Motor neuron (in vitro differentiated cells): Measurements from ENCODE around the gene MED27. TPM values are rescaled to one million over a fixed set of nuclear protein-coding genes. Genes with fewer than 3 reads are reported as not detected.

Experiments used
- ATAC-seq, 8 experiments: fragments of 200-7000 bp; cut with Tn5 transposase; replicated peaks in 6 of 8; 2 replicates each; pipeline ENCODE4 v1.8.0; 2021; ENCODE audit warnings: mild to moderate bottlenecking in 8 of 8, moderate library complexity in 8 of 8
- H3K27ac ChIP-seq, 2 donors: fragments of 250-450 bp; sonication (Bioruptor Pico); 2 replicates each; pipeline ENCODE4 v1.9.0; 2021; ENCODE audit warnings: antibody characterized with exemption in 2 of 2, mild to moderate bottlenecking in 2 of 2, moderate library complexity in 1 of 2
- H3K4me1 ChIP-seq, 2 donors: fragments of 250-450 bp; sonication (Bioruptor Pico); replicated peaks in 1 of 2; 2 replicates each; pipeline ENCODE4 v1.6.1; 2021; ENCODE audit warnings: antibody characterized with exemption in 2 of 2, mild to moderate bottlenecking in 2 of 2, moderate library complexity in 1 of 2
- H3K4me3 ChIP-seq, 5 donors: fragments of 250-450 bp; sonication (Bioruptor Pico); 2 replicates each; pipeline ENCODE4 v1.9.0; 2021; ENCODE audit warnings: antibody characterized with exemption in 5 of 5, mild to moderate bottlenecking in 5 of 5, moderate library complexity in 4 of 5
- WGBS, 10 experiments: fragments of 450-650 bp; shearing (Covaris generic); methylation state at CpG; one replicate each; pipeline ENCODE4 v1.0.0; 2022; 5-methylcytosine and 5-hydroxymethylcytosine counted together
- in situ Hi-C, 9 experiments: fragments of 400-800 bp; cut with MboI; loops; one replicate each; pipeline ENCODE4 v1.15.0; 2021; ENCODE audit warnings: low sequenced_read_pairs in 9 of 9, low pct_unique_long_range_greater_than_20kb in 2 of 9; ENCODE audit not compliant: unreplicated experiment in 9 of 9
- total RNA-seq, 8 experiments: library from RNA; unstranded; fragments of 300-600 nt; gene quantifications; 2 replicates each; pipeline versions ENCODE4 v1.2.3 to v1.2.4, GENCODE V29; 2022

Gene MED27
- total RNA-seq, 8 experiments from 2014 or later, result 22.0 to 45.2 (median 26.6) TPM

DNA sequence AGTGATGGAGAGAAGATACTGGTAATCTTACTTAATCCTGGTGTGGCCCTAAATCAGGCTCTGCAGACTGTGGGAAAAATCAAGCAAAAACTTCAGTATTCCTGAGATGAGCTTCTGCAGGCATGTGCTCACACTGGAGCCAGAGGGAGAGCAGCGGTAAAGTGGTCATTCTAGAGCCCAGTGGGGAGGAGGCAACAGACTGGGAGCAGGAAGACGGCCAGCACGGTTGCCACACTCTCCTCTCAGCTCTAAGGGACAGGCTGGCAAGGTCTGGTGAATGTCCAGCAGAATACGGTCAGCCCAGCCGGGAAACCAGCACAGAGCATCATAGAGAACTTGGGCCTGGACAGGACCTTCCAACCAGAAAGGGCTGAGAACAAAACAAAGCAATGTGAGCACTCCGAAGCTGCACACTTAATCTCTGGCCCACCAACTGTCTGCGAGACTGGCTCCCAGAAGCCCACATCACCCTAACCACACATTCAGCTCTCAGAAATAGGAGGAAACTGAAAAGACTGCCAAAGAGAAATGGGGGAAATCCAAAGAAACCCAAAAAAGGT lies 30.3 kb downstream of the MED27 start:
- in situ Hi-C loops, result no loop called here
- Histone ChIP-seq H3K4me1 (peaks cover 1 to 12% of the 10 kb centered on the region in 2 donors), H3K27ac (no peak overlapping the region), H3K4me3 (no peak overlapping the region)
- ATAC-seq, result no peak
- 56 to 100% (median 93%) methylated on average over 1 to 4 of the region's 7 CpGs; no CpG with 5 or more reads in 1 of the 10 experiments for WGBS, 10 experiments

DNA sequence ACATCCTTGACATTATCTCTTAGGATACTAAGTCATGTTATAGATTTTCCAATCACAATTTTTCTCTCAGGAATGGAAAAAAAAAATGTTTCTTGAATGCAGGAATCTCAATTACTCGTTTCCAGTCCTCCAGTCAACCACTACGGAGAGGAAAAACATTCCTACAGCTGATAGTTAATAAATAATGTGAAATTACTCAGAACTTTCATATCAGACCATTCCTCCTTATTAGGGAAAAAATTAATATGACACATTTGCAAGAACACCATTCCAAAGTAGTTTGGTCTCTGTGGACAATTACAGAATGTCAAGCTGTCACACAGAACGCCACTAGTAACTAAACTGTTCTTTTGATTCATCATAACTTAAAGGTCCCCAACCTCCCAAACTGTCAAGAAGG lies 31.5 kb downstream of the MED27 start:
- H3K27ac ChIP-seq, result no peak overlapping the region
- no peak for ATAC-seq
- WGBS, 10 experiments, result 39 to 100% (median 92%) methylated on average over 1 to 3 of the region's 3 CpGs; no CpG with 5 or more reads in 1 of the 10 experiments
- H3K4me3 ChIP-seq, result no peak overlapping the region
- in situ Hi-C loops, result no loop called here
- H3K4me1 ChIP-seq, result peaks cover 5 to 19% of the 10 kb centered on the region in 2 donors

DNA sequence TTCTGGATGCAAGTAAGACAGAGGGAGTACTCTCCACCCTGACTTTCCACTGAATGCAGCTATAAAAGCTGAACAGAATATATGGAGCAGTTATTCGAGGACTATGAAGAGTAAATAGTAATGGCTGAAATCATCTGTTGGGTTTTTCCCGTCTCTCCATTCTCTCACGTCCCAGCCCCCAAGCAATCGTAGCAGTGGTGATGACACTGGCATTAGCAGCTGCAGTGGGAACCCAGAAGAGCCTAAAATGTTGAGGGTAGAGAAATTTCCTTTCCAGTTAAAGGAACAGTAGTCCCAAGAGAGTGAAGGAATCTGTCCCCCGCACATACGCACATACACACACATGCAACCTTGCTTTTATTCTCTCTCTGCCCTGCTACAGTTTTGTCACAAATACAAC lies 33.2 kb downstream of the MED27 start:
- Histone ChIP-seq H3K4me3 (no peak overlapping the region), H3K27ac (no peak overlapping the region), H3K4me1 (peaks cover 7 to 23% of the 10 kb centered on the region in 2 donors)
- peak in 1 of 8 experiments; percentile 35 for ATAC-seq
- in situ Hi-C loops, result no loop called here
- WGBS, 10 experiments, result 10 to 100% (median 63%) methylated on average over 1 to 6 of the region's 6 CpGs; no CpG with 5 or more reads in 1 of the 10 experiments

DNA sequence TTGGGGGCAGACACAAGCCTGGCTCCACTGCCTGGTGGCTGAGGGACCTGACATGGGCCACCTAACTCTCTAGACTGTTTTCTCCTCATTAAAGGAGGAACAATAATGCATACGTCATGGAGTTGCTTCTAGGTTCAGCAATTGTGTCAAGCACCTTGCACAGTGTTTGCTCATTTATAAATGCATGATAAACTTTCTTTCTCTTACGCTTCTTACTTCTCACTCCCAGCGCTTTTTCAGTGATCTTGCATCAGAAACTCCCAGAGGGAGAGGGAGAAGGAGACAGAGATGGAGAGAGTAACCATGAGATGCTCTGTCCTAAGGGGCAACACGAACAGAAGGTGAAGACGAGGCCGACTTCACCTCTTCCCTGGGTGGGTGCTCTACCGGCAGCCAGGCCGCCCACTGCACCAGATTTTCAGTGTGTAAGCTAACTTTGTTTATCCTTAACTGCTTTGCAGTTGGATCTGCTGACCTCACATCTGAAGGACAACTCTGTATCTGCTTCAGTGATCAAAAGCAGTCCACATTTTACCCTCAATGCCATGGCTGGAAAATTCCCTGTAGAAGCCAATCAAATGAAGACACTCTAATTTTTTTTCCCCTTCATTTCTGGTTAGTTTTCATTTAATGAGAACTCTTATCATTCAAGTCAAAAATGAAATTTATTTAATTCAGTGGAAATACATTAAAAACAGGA lies 35.3 kb downstream of the MED27 start:
- Histone ChIP-seq H3K27ac (no peak overlapping the region), H3K4me3 (no peak overlapping the region), H3K4me1 (peaks cover 23 to 39% of the 10 kb centered on the region in 2 donors)
- ATAC-seq, result peak in 3 of 8 experiments; percentile 8 to 50 (median 23)
- WGBS, 10 experiments, result 50 to 100% (median 90%) methylated on average over 1 to 8 of the region's 8 CpGs; no CpG with 5 or more reads in 1 of the 10 experiments
- in situ Hi-C loops, result no loop called here

DNA sequence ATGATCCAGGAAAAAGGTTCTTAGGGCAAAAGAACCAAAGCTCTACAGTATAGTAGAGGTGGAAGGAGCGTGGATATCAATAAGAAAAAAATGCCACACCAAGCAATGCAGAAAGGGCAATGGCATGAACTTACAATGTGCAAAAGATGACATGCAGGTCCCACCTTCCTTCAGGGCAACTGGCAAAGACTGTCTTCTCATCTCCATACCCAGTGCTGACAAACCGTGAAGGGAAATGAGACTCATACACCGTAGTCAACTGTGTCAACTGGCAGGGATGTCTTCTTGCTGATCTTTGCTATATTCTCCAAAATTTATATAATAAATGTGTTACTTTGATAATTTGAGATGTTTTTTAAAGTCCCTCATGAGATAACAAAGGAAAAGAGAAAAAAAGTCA lies 36.0 kb downstream of the MED27 start:
- 54 to 100% (median 93%) methylated on average over 1 to 3 of the region's 3 CpGs; no CpG with 5 or more reads in 1 of the 10 experiments for WGBS, 10 experiments
- Histone ChIP-seq H3K4me3 (no peak overlapping the region), H3K27ac (no peak overlapping the region), H3K4me1 (peaks cover 23 to 39% of the 10 kb centered on the region in 2 donors)
- ATAC-seq, result peak in 2 of 8 experiments; percentile 22 to 31
- in situ Hi-C loops, result no loop called here

DNA sequence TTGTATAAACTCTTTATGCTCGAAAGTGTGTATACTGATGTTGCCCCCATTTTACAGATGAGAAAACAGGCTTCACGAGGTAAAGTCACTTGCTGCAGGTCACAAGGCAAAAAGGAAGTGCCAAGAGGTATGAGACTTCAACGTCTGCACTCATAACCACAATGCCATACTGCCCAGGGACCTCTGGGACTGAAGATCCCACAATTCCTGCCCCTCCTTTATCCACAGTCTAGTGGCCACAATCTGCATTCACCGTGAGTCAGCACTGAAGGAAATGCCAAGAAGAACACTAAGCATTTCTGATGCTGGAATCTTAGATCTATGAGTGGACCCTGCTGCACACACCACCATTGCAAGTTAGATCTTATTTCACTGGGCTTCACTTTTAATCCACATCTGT lies 37.3 kb downstream of the MED27 start:
- in situ Hi-C loops, result no loop called here
- Histone ChIP-seq H3K27ac (no peak overlapping the region), H3K4me1 (peaks cover 29 to 40% of the 10 kb centered on the region in 2 donors), H3K4me3 (no peak overlapping the region)
- peak in 3 of 8 experiments; percentile 94 to 99 (median 98) for ATAC-seq
- WGBS, 10 experiments, result 13 to 100% (median 52%) methylated on average over 1 to 4 of the region's 4 CpGs; no CpG with 5 or more reads in 4 of the 10 experiments

DNA sequence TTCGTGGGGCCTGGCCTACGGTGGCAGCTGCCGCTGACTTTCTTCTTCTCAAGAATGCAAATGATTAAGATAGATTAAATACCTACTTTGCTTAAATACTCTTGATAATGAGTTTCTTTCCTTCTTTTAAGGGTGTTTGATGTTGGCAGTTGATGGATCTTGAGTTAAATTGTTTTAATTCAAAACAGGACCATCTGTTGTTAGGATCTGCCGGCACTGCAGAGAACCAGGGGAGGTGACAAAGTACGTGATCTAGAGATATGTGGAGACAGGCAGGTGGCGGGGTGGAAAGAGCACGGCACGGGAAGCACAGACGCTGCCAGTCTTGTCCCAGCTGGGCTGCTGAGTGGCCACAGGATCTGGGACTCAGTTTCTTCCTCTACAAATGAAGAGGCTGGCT lies 37.9 kb downstream of the MED27 start:
- in situ Hi-C loops, result no loop called here
- no peak overlapping the region for H3K4me3 ChIP-seq
- no peak overlapping the region for H3K27ac ChIP-seq
- peaks cover 34 to 45% of the 10 kb centered on the region in 2 donors for H3K4me1 ChIP-seq
- 39 to 100% (median 67%) methylated on average over 2 to 9 of the region's 9 CpGs for WGBS, 10 experiments
- ATAC-seq, result peak in 1 of 8 experiments; percentile 28

DNA sequence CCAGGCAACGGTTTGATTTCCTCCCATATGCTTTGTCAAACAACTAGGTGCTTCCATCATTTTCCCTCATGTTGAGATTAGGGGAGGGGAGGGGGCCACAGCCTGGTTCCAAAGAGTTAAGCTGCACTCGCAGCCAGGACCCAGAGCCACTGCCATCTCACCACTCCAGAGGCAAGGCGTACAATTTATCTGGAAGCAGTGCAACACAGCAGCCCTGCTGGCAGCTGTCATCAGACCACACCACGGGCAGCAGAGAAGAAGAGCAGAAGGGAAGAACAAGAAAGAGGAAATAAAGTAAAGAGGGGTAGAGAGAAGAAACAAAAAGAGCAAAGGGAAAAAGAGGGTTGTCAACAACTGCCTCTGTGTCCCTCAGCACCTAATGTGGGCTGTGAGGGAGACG lies 38.9 kb downstream of the MED27 start:
- in situ Hi-C loops, result no loop called here
- H3K4me1 ChIP-seq, result peaks cover 35 to 50% of the 10 kb centered on the region in 2 donors
- peak in 1 of 8 experiments; percentile 6 for ATAC-seq
- no peak overlapping the region for H3K4me3 ChIP-seq
- WGBS, 10 experiments, result 67 to 100% (median 79%) methylated on average over 1 to 4 of the region's 5 CpGs; no CpG with 5 or more reads in 4 of the 10 experiments
- no peak overlapping the region for H3K27ac ChIP-seq

DNA sequence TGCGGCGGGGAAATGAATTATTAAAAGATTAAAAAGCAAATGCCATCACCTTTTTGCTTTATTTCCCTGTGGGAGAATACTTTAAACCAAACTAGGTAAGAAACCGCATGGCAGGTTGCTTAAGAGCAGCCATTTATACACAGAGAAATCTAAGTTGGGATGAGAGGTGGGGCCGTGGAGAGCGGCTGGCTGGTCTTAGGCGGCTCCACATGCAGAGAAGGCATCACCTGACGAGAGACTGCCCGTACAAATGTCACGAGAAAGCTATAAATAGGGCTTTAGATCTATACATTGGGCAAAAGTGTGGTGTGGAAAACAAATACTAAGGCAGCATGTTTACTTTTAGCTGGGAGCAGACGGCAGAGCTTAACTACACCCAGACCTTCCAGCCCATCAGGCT lies 39.4 kb downstream of the MED27 start:
- peak in 5 of 8 experiments; percentile 38 to 75 (median 71) for ATAC-seq
- Histone ChIP-seq H3K4me3 (no peak overlapping the region), H3K27ac (no peak overlapping the region), H3K4me1 (peaks cover 37 to 54% of the 10 kb centered on the region in 2 donors)
- 83 to 100% (median 96%) methylated on average over 1 to 9 of the region's 10 CpGs; no CpG with 5 or more reads in 2 of the 10 experiments for WGBS, 10 experiments
- in situ Hi-C loops, result no loop called here

DNA sequence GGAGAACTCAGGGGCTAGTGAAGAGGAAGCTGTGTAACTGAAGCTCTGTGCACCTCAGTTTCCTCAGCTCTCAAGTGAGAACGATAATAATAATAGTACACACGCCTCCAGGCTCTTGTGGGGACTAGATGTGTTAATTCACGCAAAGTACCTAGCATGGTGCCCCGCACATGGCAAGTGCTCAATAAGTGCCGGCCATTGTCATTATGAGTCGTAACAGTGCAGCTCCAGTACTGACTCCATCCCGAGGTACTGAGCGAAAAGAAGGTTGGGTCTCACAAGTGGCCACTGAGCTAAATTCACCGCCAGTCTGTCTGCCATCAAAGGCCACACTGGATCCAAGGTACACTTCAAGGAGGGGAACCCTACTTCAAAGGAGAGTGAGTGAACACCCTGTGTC lies 40.4 kb downstream of the MED27 start:
- no peak for ATAC-seq

DNA sequence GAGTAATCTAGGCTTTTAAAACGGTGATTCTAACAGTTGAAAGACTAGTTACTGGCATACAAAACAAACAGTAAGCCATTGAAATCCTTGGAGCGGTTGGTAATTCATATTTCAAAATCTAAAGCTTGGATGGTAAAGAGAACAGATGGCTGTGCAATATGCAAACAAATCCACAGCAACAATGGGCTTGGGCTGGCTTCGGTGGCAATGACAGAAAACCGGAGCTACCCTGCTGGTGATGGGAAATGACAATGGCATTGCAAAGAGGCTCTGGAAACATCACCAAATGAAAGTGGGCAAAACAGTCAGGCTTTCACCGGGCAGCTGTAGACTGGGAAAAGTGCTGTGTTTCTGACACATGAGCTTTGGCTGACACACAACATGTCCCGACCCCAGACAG lies 42.2 kb downstream of the MED27 start:
- in situ Hi-C loops, result no loop called here
- Histone ChIP-seq H3K4me3 (no peak overlapping the region), H3K27ac (peak overlapping the region in 1 of 2 donors; percentile 32), H3K4me1 (peaks cover 54 to 69% of the 10 kb centered on the region in 2 donors)
- 12 to 95% (median 57%) methylated on average over 1 to 6 of the region's 6 CpGs; no CpG with 5 or more reads in 1 of the 10 experiments for whole genome bisulfite sequencing, 10 experiments
- ATAC-seq, result peak in 5 of 8 experiments; percentile 40 to 54 (median 48)

More for the DNA sequence above, 40.4 kb downstream of the MED27 start:
- WGBS, 10 experiments, result 90 to 100% (median 97%) methylated on average over 2 to 7 of the region's 9 CpGs; no CpG with 5 or more reads in 5 of the 10 experiments
- in situ Hi-C loops, result no loop called here
- H3K4me1 ChIP-seq, result peaks cover 43 to 58% of the 10 kb centered on the region in 2 donors
- no peak overlapping the region for H3K4me3 ChIP-seq
- H3K27ac ChIP-seq, result no peak overlapping the region

DNA sequence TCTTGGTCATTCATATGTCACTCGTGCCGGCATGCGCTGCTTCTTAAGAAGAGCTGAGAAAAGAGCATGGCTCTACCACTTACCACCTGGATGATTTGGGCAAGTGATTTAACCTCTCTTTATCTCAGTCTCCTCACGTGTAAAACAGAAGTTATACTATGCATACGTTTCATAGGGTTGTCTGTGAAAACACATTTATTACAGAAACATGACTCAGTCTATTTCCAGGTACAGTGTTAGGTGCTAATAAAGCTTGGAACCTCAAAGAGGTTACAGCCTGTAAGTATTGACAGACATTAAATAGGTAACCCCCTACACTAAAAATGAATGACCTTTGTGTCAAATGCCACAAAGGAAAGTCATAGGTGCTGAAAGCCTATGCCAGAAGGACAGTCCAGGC lies 43.1 kb downstream of the MED27 start:
- no peak overlapping the region for H3K27ac ChIP-seq
- no peak overlapping the region for H3K4me3 ChIP-seq
- 80 to 100% (median 98%) methylated on average over 1 to 4 of the region's 5 CpGs; no CpG with 5 or more reads in 4 of the 10 experiments for WGBS, 10 experiments
- no peak for ATAC-seq
- in situ Hi-C loops, result no loop called here
- peaks cover 57 to 66% of the 10 kb centered on the region in 2 donors for H3K4me1 ChIP-seq

DNA sequence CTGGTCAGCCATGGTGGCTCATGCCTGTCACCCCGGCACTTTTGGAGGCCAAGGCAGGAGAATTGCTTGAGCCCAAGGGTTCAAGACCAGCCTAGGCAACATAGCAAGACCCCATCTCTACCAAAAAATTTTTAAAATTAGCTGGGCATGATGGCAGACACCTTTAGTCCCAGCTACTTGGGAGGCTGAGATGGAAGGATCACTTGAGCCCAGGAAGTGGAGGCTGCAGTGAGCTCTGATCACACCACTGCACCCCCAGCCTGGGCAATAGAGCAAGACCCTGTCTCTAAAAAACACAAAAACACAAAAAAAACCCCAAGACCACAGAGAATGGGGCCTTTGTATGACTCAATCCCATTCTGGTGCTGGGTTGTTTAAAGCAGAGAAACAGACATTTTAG lies 44.0 kb downstream of the MED27 start:
- Histone ChIP-seq H3K27ac (no peak overlapping the region), H3K4me1 (peaks cover 49 to 59% of the 10 kb centered on the region in 2 donors), H3K4me3 (no peak overlapping the region)
- in situ Hi-C loops, result no loop called here
- 50 to 100% methylated on average over 1 of the region's 1 CpG; no CpG with 5 or more reads in 8 of the 10 experiments for WGBS, 10 experiments
- no peak for ATAC-seq
